Ovary (tissue), 3 donors: ENCODE measurements around the gene AJUBA.

Experiments
- CTCF ChIP-seq, 3 donors: fragments of 450-650 bp in 2 of 3; fragments of 200-600 bp in 1 of 3; IDR thresholded peaks; one replicate each; pipeline versions ENCODE4 v1.5.1 to v1.8.0; 2016 to 2022; ENCODE audit warnings: antibody characterized with exemption in 3 of 3, mild to moderate bottlenecking in 1 of 3
- POLR2A ChIP-seq: fragments of 450-650 bp; IDR thresholded peaks from one replicate; pipeline ENCODE4 v1.6.1; 2017; ENCODE audit warnings: antibody characterized with exemption, mild to moderate bottlenecking, moderate library complexity
- donor health status: DM: no; HTN: no; CAD: no.

GRCh38 chr14:22985894-22986507 lies 3.6 kb upstream of the AJUBA start:
- TF ChIP-seq CTCF (IDR thresholded peaks at IDR 0.05) (no peak), POLR2A (no peak)
